DOHH2 (cell line): ENCODE data around the gene HOXD8.

Source experiments
- H3F3A ChIP-seq: fragments of 200-600 bp; sonication (generic), shearing (Covaris generic); 2 replicates; pipeline ENCODE4 v1.6.0; 2016; ENCODE audit warnings: antibody characterized with exemption, mild to moderate bottlenecking; ENCODE audit not compliant: control insufficient read depth, insufficient read depth
- H3K27ac ChIP-seq: fragments of 200-600 bp; sonication (generic); 2 replicates; pipeline ENCODE4 v1.5.1; 2014; ENCODE audit warnings: low read depth, mild to moderate bottlenecking, low read length, moderate library complexity
- H3K27me3 ChIP-seq: fragments of 200-600 bp; sonication (generic); 2 replicates; pipeline ENCODE4 v1.6.1; 2014; ENCODE audit warnings: mild to moderate bottlenecking, low read length, mixed read lengths; ENCODE audit not compliant: control insufficient read depth
- H3K36me3 ChIP-seq: fragments of 200-600 bp; sonication (generic); 2 replicates; pipeline ENCODE4 v1.6.1; 2014; ENCODE audit warnings: mild to moderate bottlenecking, low read length, moderate library complexity, mixed read lengths; ENCODE audit not compliant: control insufficient read depth
- H3K4me1 ChIP-seq: fragments of 200-600 bp; sonication (generic); 2 replicates; pipeline ENCODE4 v1.6.1; 2014; ENCODE audit warnings: mild to moderate bottlenecking, low read length, mixed read lengths; ENCODE audit not compliant: control insufficient read depth
- H3K4me2 ChIP-seq: fragments of 200-600 bp; sonication (generic); 2 replicates; pipeline ENCODE4 v1.6.0; 2014; ENCODE audit warnings: mild to moderate bottlenecking, low read length, moderate library complexity
- H3K4me3 ChIP-seq: fragments of 200-600 bp; sonication (generic); 2 replicates; pipeline ENCODE4 v1.5.1; 2014; ENCODE audit warnings: mild to moderate bottlenecking, low read length, mixed read lengths
- H3K79me2 ChIP-seq: fragments of 200-600 bp; sonication (generic); 2 replicates; pipeline ENCODE4 v1.6.1; 2014; ENCODE audit warnings: mild to moderate bottlenecking, low read length, mixed read lengths; ENCODE audit not compliant: control insufficient read depth
- H3K9me2 ChIP-seq: fragments of 200-600 bp; sonication (generic); replicated peaks from 2 replicates; pipeline ENCODE4 v1.6.1; 2014; ENCODE audit warnings: mild to moderate bottlenecking, low read length, mixed read lengths; ENCODE audit not compliant: control insufficient read depth
- H3K9me3 ChIP-seq: fragments of 200-600 bp; sonication (generic); 2 replicates; pipeline ENCODE4 v1.6.1; 2014; ENCODE audit warnings: antibody characterized with exemption, low read length, mixed read lengths; ENCODE audit not compliant: control insufficient read depth, insufficient read depth
- H4K20me1 ChIP-seq: fragments of 200-600 bp; sonication (generic); 2 replicates; pipeline ENCODE4 v1.6.0; 2014; ENCODE audit warnings: low read depth, mild to moderate bottlenecking, antibody characterized with exemption, low read length, moderate library complexity; ENCODE audit not compliant: control insufficient read depth, insufficient read depth
- EZH2phosphoT487 ChIP-seq: fragments of 200-600 bp; sonication (generic); IDR thresholded peaks from 2 replicates; pipeline ENCODE4 v1.6.1; 2017; ENCODE audit warnings: borderline replicate concordance, mild to moderate bottlenecking, antibody characterized with exemption, low read length, moderate library complexity, mixed read lengths
- TF ChIP-seq, protein P1 (sequence below): fragments of 200-600 bp; sonication (generic); IDR thresholded peaks from one replicate; pipeline ENCODE4 v1.5.1; 2014; ENCODE audit warnings: antibody characterized with exemption, mild to moderate bottlenecking, low read depth, low read length; ENCODE audit not compliant: poor library complexity, severe bottlenecking

Gene HOXD8

DNA sequence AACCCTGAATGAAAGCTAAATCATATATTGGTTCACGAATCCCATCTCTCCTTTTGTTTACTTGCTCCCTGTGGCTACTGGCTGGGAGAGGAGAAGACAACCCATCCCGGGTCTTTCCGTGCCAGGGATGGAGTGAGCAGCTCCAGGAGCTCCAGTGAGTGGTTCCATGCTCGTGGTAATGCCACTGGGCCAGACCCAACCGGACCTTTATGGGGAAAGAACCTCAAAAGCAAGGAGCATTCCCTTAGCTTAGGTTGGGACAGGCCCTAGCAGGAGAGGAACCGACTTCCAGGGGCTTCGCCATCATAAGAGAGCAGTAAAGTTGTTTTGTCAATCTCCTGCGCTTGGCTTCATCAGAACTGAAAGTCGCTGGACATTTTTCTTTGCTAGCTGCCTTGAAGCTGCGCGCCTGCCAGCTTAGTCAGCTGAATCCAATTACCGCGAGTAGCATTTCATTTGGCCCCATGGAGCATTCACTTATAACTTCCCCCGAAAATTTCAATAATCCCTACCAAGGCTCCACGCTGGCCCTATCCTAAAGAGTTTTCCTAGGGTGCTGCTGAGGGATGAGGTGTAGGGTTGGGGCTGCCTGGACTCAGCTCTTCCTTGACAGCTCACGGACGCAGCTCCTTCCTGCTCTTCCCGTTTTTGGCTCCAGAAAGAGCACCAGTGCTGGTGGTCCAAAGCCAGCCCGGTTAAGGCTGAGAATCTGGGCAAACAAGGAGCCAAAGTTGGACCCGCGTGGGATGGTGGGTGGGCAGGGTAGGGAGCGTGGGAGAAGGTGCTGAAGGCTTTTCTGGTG is 32.5 kb downstream of the HOXD8 start:
- no peaks in the 10 kb centered on the region for H3K27me3 ChIP-seq

DNA sequence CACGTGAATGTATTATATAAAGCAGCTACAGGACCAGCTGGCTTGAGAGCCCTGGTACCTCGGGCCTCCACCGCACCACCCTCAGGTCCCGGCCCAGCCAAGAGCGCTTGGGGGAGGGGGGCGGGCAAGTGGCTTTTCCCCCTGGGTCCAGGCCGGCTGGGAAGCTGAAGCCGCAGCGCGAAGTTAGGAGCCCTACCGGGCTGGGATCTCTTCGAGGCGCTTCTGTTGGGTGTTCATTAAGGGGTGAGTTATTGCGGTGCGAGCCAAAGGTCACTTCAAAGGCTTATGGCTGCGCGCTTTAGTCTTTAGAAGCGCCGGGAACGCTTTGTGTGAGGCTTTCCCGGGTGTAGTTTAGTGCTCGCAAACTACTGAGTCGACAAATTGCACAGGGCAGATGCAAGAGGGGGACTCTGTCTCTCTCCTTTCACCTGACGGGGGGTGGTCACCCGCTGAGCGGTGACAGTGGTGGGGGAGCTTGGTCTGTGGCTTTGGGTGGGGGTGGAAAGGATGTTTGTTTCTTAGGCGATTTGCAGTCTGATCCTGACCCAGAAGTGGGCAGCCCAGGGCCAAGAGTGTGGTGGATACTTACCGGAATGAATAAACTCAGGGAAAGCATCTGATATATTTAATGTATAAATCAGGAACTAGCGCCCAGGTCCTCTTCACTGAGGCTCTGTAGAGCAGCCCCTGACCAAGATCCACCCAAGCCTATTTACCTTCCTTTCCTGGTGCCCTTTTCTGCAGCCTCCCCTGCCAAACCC is 33.6 kb downstream of the HOXD8 start:
- no peaks in the 10 kb centered on the region for H3F3A ChIP-seq
- H3K9me2 ChIP-seq = no peaks in the 10 kb centered on the region
- no peak overlapping the region for H3K4me2 ChIP-seq
- no peaks in the 10 kb centered on the region for H3K27me3 ChIP-seq
- H3K27ac ChIP-seq = no peak overlapping the region
- H3K36me3 ChIP-seq = no peaks in the 10 kb centered on the region
- no peaks in the 10 kb centered on the region for H3K4me1 ChIP-seq
- H4K20me1 ChIP-seq = no peaks in the 10 kb centered on the region
- no peaks in the 10 kb centered on the region for H3K79me2 ChIP-seq
- TF ChIP-seq, protein P1, sequence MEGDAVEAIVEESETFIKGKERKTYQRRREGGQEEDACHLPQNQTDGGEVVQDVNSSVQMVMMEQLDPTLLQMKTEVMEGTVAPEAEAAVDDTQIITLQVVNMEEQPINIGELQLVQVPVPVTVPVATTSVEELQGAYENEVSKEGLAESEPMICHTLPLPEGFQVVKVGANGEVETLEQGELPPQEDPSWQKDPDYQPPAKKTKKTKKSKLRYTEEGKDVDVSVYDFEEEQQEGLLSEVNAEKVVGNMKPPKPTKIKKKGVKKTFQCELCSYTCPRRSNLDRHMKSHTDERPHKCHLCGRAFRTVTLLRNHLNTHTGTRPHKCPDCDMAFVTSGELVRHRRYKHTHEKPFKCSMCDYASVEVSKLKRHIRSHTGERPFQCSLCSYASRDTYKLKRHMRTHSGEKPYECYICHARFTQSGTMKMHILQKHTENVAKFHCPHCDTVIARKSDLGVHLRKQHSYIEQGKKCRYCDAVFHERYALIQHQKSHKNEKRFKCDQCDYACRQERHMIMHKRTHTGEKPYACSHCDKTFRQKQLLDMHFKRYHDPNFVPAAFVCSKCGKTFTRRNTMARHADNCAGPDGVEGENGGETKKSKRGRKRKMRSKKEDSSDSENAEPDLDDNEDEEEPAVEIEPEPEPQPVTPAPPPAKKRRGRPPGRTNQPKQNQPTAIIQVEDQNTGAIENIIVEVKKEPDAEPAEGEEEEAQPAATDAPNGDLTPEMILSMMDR = no peak
- TF ChIP-seq EZH2phosphoT487 = no peak
- no peak overlapping the region for H3K4me3 ChIP-seq
- no peaks in the 10 kb centered on the region; the same call in 1 of the 2 replicates for H3K9me3 ChIP-seq

More for the DNA sequence above, 32.5 kb downstream of the HOXD8 start:
- Histone ChIP-seq H3K4me2 (no peak overlapping the region), H3K4me1 (no peaks in the 10 kb centered on the region), H3K9me3 (no peaks in the 10 kb centered on the region; the same call in 1 of the 2 replicates), H4K20me1 (no peaks in the 10 kb centered on the region), H3K4me3 (no peak overlapping the region), H3F3A (no peaks in the 10 kb centered on the region), H3K36me3 (no peaks in the 10 kb centered on the region), H3K79me2 (no peaks in the 10 kb centered on the region), H3K27ac (no peak overlapping the region), H3K9me2 (no peaks in the 10 kb centered on the region)
- TF ChIP-seq, protein P1 = no peak
- no peak for TF ChIP-seq EZH2phosphoT487

DNA sequence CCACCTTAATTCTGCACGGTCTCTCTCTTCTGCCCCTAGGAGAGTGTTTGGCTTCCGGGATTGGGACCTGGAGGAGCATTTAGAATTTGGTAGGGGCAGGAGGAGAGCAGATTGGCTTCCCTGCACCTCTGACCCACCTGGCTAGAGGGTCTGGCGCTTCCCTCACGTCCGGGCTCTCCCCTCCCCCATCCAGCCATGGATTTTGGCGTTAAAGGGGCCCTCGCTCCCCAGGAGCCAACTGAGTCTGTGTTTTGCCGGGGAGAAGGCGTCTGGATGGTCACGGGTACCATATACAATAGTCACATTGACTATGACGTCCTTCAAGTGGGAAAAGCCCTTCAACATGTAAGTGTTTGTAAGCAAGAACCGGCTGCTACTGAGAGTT is 34.2 kb downstream of the HOXD8 start:
- Histone ChIP-seq H3K27ac (no peak overlapping the region), H3F3A (no peaks in the 10 kb centered on the region), H3K4me2 (no peak overlapping the region), H3K4me1 (no peaks in the 10 kb centered on the region), H3K9me2 (no peaks in the 10 kb centered on the region), H3K4me3 (no peak overlapping the region), H3K9me3 (no peaks in the 10 kb centered on the region; the same call in 1 of the 2 replicates), H3K36me3 (no peaks in the 10 kb centered on the region), H3K27me3 (no peaks in the 10 kb centered on the region), H3K79me2 (no peaks in the 10 kb centered on the region), H4K20me1 (no peaks in the 10 kb centered on the region)
- no peak for TF ChIP-seq EZH2phosphoT487
- TF ChIP-seq, protein P1 = no peak
